ENCODE data around the gene DCANP1.

DCANP1 gene

DNA sequence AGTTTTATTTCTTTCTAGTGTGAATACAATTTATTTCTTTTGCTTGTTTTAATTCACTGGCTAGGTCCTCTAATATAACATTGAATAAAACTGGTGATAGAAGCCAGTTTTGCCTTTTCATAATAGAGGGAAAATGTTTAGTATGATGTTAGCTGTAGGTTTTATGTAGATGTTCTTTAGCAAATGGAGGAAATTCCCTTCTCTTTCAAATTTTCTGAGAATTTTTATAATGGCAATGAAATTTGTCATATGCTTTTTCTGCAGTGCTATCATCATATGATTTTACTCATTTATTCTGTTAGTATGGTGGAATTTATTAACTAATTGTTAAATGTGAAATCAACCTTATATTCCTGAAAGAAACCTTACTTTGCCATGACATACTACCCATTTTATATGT lies 30.1 kb downstream of the DCANP1 start:
- no peak for DNase-seq

- no peak for DNase-seq
Measured at GRCh38 chr5:135405082-135405481, 42.1 kb downstream of the DCANP1 start.

GRCh38 chr5:135402031-135402430 lies 45.1 kb downstream of the DCANP1 start:
- DNase-seq: no peak

DNA sequence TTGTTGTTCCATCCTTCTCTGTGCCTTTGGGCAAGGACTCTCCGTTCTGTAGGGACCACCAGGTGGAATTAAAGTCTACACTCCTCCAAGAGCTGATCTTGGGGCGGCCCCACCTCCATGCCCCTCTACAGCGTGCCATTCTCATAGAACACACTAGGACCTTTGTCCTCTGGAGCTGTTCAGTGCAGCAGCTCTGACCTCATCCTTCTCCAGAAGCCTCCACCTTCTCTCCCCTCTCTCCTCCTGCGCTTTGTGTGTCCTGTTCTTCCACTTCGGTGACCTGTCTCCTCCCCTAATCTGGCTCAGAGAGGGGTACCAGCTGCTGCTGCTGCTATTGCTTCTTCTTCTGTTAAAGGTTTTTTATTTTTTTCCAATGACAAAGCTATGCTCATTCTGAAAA lies 46.3 kb downstream of the DCANP1 start:
- no peak for DNase-seq

DNA sequence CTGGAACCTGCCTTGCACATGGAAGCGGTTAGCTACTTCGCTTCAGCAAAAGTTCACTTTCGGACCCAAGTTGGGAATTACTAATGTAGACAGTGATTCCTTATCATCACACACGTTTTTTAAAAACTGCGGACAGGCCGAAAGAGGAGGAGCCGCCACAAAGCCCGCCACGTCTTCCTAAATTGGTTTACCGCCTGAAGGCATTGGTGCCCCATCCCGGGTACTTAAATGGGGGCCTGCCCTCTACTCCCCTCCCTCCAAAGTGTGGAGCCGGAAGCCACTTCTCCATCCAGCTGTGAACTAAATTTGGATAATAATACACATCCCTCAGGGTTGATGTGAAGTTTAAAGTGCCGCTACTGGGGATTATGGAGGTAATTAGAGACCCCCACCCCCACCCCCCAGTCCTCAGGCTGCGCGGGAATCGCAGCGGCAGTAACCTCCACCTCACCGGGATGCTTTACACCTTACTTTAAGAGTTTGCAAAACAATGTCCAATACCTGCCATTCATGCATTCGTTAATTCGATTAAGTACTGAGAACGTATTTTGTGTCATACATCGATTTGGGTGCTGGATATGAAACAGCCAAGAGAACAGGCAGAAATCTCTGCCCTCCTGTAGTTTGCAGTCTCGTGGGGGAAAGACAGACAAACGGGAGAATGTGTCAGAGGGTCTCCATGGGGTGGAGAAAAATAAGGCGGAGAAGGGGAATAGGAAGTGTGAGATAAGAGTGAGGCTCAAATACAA lies 47.2 kb downstream of the DCANP1 start:
- DNase-seq: no peak

GRCh38 chr5:135398855-135399793 lies 48.0 kb downstream of the DCANP1 start, which contains the start of gene MACROH2A1:
TSS of gene MACROH2A1 (minus strand) at chr5:135399231. CDS start at chr5:135389093, 10,138 bp downstream.
- peak; percentile 87 for DNase-seq

DNA sequence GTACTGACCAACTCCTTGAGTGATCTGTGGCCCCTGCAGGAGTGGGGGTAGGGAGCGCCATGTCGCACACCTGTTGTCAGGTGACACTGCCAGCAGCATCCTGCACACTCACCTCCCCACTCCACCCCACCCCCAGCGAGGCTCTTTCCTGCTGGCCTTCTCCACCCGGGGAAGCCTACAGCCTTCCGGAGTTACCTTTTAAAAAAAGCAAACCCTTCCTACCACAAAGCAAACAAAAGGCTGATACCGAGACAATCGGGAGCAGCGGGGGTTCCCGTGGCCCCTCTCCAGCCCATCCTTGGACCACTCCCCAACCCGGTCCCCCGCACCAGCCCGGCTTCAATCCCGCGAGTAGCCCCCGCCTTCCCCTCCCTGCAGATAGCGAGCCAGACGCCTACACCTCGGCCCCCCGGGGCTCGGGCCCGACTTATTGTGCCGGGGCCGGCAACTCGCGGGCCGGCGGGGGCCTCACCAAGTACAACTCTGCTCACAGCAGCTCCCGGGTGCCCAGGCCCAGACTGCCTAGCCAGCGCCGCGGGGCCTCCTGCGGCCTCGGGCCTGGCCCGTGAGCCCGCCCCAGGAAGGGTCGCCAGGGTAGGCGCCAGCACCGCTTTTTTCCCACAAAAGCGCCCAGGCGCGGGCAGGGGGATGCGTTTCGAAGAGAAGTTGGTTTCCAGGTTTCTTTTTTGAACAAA lies 48.8 kb downstream of the DCANP1 start:
- DNase-seq: peak; percentile 43

DNA sequence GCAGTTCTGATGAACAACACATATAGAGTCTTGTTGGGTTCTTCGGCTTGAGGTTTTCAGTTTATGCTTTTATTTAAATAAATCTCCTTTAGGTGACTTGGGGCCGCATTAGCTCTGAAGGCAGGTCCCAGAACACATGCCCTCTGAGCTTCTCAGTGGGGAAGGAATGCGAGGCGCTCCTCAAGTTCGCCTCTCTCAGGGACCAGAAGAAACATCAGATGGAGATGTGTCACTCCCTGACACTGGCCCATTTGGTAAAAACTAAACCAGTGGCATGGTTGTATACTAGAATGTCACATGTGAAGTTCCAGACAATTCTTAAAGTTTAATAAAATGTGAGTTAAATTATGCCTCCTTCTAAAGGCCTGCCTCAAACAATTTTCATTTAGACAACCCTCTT lies 50.1 kb downstream of the DCANP1 start:
- no peak for DNase-seq

DNA sequence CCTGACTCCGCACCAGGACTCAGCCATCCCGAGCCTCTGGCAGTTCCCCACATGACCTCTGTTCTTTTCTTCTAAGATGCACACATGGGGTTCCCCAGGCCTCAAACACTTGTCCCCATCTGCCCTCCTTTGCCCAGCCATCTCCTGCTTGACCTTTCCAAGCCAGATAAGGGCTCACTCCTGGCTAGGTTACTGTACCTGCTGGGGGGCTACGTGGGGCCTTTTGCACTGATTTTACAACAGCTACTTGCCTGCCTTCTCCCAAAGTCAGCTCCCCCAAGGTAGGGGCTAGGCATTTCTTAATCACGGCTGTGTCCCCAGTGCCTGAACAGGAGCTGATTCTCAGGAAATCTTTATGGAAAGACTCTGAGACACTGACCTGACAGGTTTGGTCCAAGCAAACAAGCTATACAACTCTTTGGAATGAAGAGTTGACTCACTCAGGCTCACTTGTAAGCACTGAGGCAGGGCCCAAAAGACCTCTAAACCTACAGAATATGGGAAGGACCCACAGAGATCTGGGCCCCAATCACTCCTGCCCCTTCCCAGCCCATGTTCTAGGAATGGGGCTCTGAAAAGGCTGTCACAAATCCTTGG lies 50.6 kb downstream of the DCANP1 start:
- no peak for DNase-seq

DNA sequence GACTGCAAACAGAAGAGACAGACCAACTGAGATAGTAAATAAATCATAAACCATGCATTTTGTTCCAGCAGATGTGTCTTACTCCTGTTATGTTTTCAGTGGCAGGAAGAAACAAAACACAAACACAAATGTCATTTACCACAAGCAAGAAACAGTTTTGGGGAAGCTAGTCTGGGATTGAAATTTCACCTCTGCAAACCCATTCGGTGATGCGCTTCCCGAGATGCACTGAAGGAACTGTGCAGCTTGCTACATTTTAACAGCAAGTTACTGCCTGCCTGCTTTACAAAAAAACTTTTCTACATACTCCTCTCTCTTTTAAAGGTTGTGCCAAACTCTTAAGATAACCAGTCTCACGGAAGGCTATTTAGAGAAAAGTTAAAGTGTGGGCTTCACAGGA lies 51.3 kb downstream of the DCANP1 start:
- DNase-seq: no peak

DNA sequence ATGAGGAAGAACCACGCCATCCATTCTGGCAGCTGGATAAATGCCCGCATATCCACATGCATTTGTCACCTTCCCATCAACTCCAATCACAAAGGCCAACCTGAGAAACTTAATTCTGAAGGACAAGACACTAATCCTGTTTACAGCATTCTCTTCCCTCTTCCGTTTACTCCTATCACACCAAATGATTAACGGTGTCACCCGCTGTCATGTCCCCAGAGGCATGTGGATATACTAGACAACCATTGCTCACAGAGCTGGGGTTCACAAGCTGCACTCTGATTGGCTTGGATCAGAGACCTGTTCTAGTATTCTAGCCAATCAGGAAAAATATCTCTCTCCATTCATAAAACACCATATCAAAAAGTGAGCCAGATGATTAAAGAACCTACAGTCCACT lies 51.7 kb downstream of the DCANP1 start:
- DNase-seq: no peak
